AG04449 (cell line): ENCODE measurements around the gene KCMF1.
"Not testable (repeated sequence)": the region's sequence is repeated elsewhere in the genome, so short reads cannot be mapped to it uniquely, and the experiment has no call there.

Experiments used
- CTCF ChIA-PET: fragments of 350-600 bp; formaldehyde crosslinking; extraction: SDS; loops from one replicate; lab custom pipeline; 2021; ENCODE audit warnings: antibody characterized with exemption; lab: Yijun Ruan, JAX
- POLR2A ChIA-PET: fragments of 400-600, 350-600 bp; formaldehyde crosslinking; extraction: SDS; loops from one replicate; lab custom pipeline; 2020; ENCODE audit warnings: antibody characterized with exemption, inconsistent platforms; lab: Yijun Ruan, JAX
- DNase-seq: peaks from one replicate; pipeline ENCODE4 v3.0.0-alpha.2; 2010; ENCODE audit warnings: low read depth, low spot score
- H3K4me3 ChIP-seq: 2 replicates; pipeline ENCODE4 v1.5.1; 2011; ENCODE audit warnings: low read depth, mild to moderate bottlenecking, control low read depth, low read length
- TF ChIP-seq, protein P1 (sequence below): IDR thresholded peaks from one replicate; pipeline ENCODE4 v1.5.1; 2011; ENCODE audit warnings: mild to moderate bottlenecking, moderate library complexity, low read length, control low read depth, inconsistent platforms; ENCODE audit not compliant: insufficient read depth; ENCODE audit errors: missing control alignments

Gene KCMF1

DNA sequence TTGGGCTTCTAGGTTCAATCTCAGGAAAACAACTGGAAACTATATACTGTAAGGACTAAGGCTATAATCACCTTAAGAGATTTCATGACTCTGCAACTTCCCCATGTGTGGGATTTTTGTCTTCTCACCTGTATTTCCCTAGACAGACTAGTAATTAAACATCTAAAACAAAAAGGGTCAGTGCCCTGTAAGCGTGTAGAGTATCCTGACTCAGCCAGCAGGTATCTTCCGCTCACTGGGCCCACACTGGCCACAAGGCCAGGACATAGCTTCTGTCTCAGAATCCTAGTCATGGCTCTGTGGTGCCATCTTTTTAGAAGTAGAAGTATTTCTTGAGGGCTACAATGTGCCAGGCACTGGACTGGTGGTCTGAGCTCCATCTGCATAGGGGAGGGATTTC lies 28.8 kb upstream of the KCMF1 start:
- ChIA-PET POLR2A (interaction anchor here (1.5 kb wide), 1 partner anchor 17 kb away, joined by 3 read pairs; no protein-coding TSS in a partner anchor), CTCF (interaction anchor here (2.2 to 9.3 kb wide), 2 partner anchors 13 to 17 kb away, joined by 10 to 125 read pairs; no protein-coding TSS in a partner anchor)
- DNase-seq, result no peak
- TF ChIP-seq, protein P1, sequence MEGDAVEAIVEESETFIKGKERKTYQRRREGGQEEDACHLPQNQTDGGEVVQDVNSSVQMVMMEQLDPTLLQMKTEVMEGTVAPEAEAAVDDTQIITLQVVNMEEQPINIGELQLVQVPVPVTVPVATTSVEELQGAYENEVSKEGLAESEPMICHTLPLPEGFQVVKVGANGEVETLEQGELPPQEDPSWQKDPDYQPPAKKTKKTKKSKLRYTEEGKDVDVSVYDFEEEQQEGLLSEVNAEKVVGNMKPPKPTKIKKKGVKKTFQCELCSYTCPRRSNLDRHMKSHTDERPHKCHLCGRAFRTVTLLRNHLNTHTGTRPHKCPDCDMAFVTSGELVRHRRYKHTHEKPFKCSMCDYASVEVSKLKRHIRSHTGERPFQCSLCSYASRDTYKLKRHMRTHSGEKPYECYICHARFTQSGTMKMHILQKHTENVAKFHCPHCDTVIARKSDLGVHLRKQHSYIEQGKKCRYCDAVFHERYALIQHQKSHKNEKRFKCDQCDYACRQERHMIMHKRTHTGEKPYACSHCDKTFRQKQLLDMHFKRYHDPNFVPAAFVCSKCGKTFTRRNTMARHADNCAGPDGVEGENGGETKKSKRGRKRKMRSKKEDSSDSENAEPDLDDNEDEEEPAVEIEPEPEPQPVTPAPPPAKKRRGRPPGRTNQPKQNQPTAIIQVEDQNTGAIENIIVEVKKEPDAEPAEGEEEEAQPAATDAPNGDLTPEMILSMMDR, result no peak
- H3K4me3 ChIP-seq, result no peak overlapping the region

DNA sequence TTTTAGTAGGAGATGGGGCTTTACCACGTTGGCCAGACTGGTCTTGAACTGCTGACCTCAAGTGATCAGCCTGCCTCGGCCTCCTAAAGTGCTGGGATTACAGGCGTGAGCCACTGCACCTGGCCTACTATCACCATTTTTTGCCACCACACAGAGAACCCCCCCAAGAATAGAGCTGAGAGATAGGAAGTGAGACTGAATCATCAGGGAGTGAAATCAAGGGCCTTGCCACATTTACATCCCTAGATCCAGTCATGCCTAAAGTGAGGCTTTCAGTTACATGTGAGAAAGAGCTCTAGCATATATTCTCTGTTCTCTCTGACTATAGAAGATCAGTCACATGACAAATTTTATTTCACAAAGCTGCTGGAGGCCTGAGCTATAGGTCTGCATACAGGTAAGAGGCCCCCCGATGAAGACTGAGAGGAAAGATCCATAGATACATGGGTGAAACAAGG lies 28.0 kb upstream of the KCMF1 start:
- no peak overlapping the region for H3K4me3 ChIP-seq
- DNase-seq, result no peak
- ChIA-PET POLR2A (interaction anchor here (1.5 kb wide), 1 partner anchor 16 kb away, joined by 3 read pairs; no protein-coding TSS in a partner anchor), CTCF (interaction anchor here (0.9 to 9.3 kb wide), 3 partner anchors 15 to 18 kb away, joined by 3 to 125 read pairs (median 4); no protein-coding TSS in a partner anchor)
- TF ChIP-seq, protein P1, result no peak

DNA sequence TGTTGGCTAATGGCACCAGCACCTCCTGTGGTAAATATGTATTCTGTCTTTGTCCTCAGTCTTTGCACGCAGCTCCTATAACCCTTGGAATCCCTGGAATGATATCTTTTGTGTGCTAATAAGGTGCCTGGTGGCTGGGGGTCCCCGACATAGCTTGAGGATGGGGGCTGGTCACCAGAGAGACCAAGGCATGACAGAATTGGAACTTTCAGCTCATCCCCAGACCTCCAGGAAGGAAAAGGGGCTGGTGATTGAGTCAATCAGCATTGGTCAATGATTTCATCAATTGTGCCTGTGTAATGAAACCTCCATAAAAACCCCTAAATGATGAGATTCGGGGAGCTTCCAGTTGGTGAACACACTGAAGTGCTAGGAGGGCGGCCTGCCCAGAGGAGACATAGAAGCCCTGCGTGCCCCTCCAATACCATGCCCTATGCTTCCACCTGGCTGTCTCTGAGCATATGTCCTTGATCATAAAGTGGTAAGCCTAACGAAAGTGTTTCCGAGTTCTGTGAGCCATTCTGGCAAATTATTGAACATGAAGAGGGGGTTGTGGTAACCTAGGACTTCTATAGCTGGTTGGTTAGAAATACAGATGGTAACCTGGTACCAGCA lies 26.6 kb upstream of the KCMF1 start:
- no peak for DNase-seq
- no peak overlapping the region for H3K4me3 ChIP-seq
- ChIA-PET CTCF (interaction anchor here (0.7 to 9.3 kb wide), 5 partner anchors 19 to 356 kb away, joined by 3 to 125 read pairs (median 3); no protein-coding TSS in a partner anchor), POLR2A (interaction anchor here (0.6 kb wide), 1 partner anchor 22 kb away, joined by 3 read pairs; no protein-coding TSS in a partner anchor)
- TF ChIP-seq, protein P1, result no peak

DNA sequence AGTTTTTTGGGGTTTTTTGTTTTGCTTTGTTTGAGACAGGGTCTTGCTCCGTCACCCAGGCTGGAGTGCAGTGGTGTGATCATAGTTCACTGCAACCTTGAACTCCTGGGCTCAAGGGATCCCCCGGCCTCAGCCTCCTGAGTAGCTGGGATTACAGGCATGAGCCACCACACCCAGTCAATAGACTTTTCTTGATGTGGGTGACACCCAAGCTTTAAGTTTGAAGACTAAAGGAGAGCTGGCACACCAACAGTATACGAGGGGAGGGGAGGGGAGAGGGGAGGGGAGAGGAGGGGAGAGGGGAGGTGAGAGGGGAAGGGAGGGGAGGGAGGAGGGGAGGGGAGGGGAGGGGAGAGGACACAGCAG lies 25.1 kb upstream of the KCMF1 start:
- POLR2A ChIA-PET, result interaction anchor here (0.7 to 3.0 kb wide), 5 partner anchors 13 to 364 kb away, joined by 3 to 27 read pairs (median 5); partner anchors contain the start of gene TMSB10
- H3K4me3 ChIP-seq, DNase-seq: not testable (repeated sequence)
- CTCF ChIA-PET, result interaction anchor here (0.7 to 9.3 kb wide), 9 partner anchors 8 to 72 kb away, joined by 3 to 125 read pairs (median 6); no protein-coding TSS in a partner anchor

DNA sequence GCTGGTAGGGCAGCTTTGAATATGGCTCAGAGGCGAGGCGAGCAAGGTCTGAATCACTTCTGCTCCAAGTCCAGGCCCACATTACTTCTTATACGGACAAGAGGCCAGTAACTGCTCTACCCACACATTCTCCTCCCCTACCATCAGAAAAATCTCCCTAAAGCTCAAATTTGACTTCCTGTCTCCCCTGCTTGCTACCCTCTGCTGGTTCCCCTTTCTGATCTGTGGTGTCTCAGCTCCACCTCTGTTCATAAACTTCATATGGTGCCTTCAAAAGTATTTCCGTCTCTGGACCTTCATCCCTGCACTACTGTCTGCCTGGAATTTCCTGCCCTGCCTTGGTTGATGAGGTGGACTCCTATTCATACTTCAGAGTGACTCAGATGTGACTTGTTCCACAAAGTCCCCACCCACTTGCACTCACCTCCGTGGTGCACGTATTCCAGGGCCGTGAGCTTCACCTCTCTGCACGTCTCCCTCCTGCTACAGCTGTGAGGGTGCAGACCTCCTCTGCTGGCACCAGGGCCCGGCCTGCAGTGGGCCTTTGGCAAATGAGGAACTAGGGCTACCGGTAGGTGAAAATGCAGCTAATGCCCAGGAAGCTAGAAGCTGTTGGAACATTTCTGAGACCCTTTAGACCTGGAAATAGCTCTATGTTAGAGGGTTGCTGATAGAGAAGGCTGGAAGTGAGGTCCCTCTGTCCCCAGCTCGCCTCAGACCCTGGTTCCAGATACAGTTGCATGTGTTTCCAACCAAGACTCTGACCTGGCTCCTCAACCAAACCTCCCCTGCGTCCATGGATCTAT lies 24.6 kb upstream of the KCMF1 start:
- TF ChIP-seq, protein P1, result no peak
- ChIA-PET POLR2A (interaction anchor here (0.5 to 3.0 kb wide), 8 partner anchors 12 to 363 kb away, joined by 3 to 27 read pairs (median 4); partner anchors contain the start of gene TMSB10), CTCF (interaction anchor here (0.7 to 9.3 kb wide), 10 partner anchors 8 to 352 kb away, joined by 3 to 125 read pairs (median 6); no protein-coding TSS in a partner anchor)
- no peak for DNase-seq
- no peak overlapping the region for H3K4me3 ChIP-seq

DNA sequence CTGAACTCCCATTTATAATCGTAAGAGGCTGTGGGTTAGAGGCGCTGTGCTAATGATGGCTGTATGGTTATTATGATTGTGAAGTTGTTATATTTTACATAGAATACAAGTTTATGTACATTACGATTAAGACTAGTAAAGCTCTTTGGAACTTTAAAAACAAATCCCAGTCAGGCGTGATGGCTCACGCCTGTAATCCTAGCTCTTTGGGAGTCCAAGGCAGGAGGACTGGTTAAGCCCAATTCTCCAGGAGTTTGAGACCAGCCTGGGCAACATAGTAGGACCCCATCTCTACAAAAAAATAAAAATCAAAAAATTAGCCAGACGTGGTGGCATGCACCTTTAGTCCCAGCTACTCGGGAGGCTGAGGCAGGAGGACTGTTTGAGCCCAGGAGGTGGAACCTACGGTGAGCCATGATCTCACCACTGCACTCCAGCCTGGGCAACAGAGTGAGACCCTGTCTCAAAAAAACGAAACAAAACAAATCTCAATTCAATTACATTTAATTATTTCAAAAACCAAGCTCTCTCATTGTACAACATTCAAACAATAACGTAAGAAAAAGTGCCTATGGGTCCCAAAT lies 23.9 kb upstream of the KCMF1 start:
- ChIA-PET POLR2A (interaction anchor here (0.5 to 3.0 kb wide), 6 partner anchors 11 to 40 kb away, joined by 3 to 27 read pairs (median 5); partner anchors contain the start of gene TMSB10), CTCF (interaction anchor here (0.6 to 9.3 kb wide), 8 partner anchors 9 to 353 kb away, joined by 3 to 125 read pairs (median 6); no protein-coding TSS in a partner anchor)
- TF ChIP-seq, protein P1, result no peak
- H3K4me3 ChIP-seq, result no peak overlapping the region
- no peak for DNase-seq
